ENCODE measurements around the gene LRIT1. TPM values are rescaled to one million over a fixed set of nuclear protein-coding genes. Genes with fewer than 3 reads are reported as not detected.

LRIT1 gene
- total RNA-seq, 1 experiment from 2014 or later: not detected

- ATAC-seq (no peak), DNase-seq (ENCODE audit: low read depth, low spot score) (no peak)
- no TSS peak for BruUV-seq (replicated peaks)
- H3K4me2 ChIP-seq (ENCODE audit: low read length): no peak overlapping the region
- no peaks in the 10 kb centered on the region for H3K36me3 ChIP-seq (ENCODE audit: control insufficient read depth in 1 of 2, insufficient read depth in 2 of 2, low read length in 2 of 2)
- CTCF ChIA-PET: interaction anchor here (1.3 kb wide), 1 partner anchor 8 kb away, joined by 3 read pairs; no protein-coding TSS in a partner anchor
- H3K79me2 ChIP-seq (ENCODE audit: insufficient read depth, low read length): no peaks in the 10 kb centered on the region
- no peaks in the 10 kb centered on the region for H3K9me2 ChIP-seq (ENCODE audit: insufficient read depth)
- RAD21 ChIA-PET (ENCODE audit: low non-redundant PET in 1 of 2, low total read pairs in 2 of 2, uncharacterized antibody in 2 of 2, unreplicated experiment in 2 of 2): no interaction called here
- TF ChIP-seq EZH2 (IDR thresholded peaks at IDR 0.05): no peak
- TF ChIP-seq FOSL1 (IDR thresholded peaks at IDR 0.05; ENCODE audit: low read depth): no peak
- TF ChIP-seq REST (IDR thresholded peaks at IDR 0.05; ENCODE audit: low read depth): no peak
- TF ChIP-seq TCF7L2 (IDR thresholded peaks at IDR 0.05; ENCODE audit: borderline replicate concordance, extremely low read depth, insufficient read depth, insufficient read length): no peak
- no peak for TF ChIP-seq EZH2phosphoT487 (IDR thresholded peaks at IDR 0.05; ENCODE audit: borderline replicate concordance)
- no peak for TF ChIP-seq SP1 (IDR thresholded peaks at IDR 0.05; ENCODE audit: low read depth)
- TF ChIP-seq SRF (IDR thresholded peaks at IDR 0.05; ENCODE audit: low read depth): no peak
- no peak for TF ChIP-seq POLR2AphosphoS5 (IDR thresholded peaks at IDR 0.05; ENCODE audit: low read depth, low read length)
- TF ChIP-seq SIN3A (IDR thresholded peaks at IDR 0.05; ENCODE audit: low read depth): no peak
- TF ChIP-seq YY1 (IDR thresholded peaks at IDR 0.05; ENCODE audit: extremely low read depth, insufficient replicate concordance, low read depth, low read length): no peak
- TF ChIP-seq ATF3 (IDR thresholded peaks at IDR 0.05): no peak
- TF ChIP-seq, protein P1, sequence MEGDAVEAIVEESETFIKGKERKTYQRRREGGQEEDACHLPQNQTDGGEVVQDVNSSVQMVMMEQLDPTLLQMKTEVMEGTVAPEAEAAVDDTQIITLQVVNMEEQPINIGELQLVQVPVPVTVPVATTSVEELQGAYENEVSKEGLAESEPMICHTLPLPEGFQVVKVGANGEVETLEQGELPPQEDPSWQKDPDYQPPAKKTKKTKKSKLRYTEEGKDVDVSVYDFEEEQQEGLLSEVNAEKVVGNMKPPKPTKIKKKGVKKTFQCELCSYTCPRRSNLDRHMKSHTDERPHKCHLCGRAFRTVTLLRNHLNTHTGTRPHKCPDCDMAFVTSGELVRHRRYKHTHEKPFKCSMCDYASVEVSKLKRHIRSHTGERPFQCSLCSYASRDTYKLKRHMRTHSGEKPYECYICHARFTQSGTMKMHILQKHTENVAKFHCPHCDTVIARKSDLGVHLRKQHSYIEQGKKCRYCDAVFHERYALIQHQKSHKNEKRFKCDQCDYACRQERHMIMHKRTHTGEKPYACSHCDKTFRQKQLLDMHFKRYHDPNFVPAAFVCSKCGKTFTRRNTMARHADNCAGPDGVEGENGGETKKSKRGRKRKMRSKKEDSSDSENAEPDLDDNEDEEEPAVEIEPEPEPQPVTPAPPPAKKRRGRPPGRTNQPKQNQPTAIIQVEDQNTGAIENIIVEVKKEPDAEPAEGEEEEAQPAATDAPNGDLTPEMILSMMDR (IDR thresholded peaks at IDR 0.05 in 2 of 3, conservative IDR thresholded peaks at IDR 0.05 in 1 of 3; ENCODE audit: borderline replicate concordance in 1 of 3, insufficient read depth in 1 of 3, low read depth in 2 of 3, low read length in 2 of 3): no peak
- no peak for TF ChIP-seq CEBPB (IDR thresholded peaks at IDR 0.05; ENCODE audit: low read depth)
- TF ChIP-seq ZNF274 (IDR thresholded peaks at IDR 0.05; ENCODE audit: low read depth, low read length): no peak
- TF ChIP-seq ZFX (IDR thresholded peaks at IDR 0.05): no peak
- no peak for TF ChIP-seq MAX (IDR thresholded peaks at IDR 0.05)
- TF ChIP-seq ZBTB33 (IDR thresholded peaks at IDR 0.05; ENCODE audit: extremely low read depth, insufficient replicate concordance, low read length): no peak
- no peak for TF ChIP-seq RAD21 (IDR thresholded peaks at IDR 0.05; ENCODE audit: low read depth)
- no peak overlapping the region for H3K9ac ChIP-seq (ENCODE audit: low read length)
- H3K9me3 ChIP-seq (ENCODE audit: control insufficient read depth in 1 of 2, insufficient read depth in 1 of 2, low read depth in 1 of 2, low read length in 2 of 2): no peaks in the 10 kb centered on the region
- POLR2A ChIA-PET: no interaction called here
- intact Hi-C loops (cut with micrococcal nuclease): no loop called here
- H3K27ac ChIP-seq (ENCODE audit: low read depth, low read length): no peak overlapping the region
- H3K27me3 ChIP-seq (ENCODE audit: insufficient read depth, low read length): peaks cover 14% of the 10 kb centered on the region
- no peaks in the 10 kb centered on the region for H3K4me1 ChIP-seq (ENCODE audit: control insufficient read depth in 1 of 2, insufficient read depth in 2 of 2, low read length in 2 of 2)
- H2AFZ ChIP-seq (ENCODE audit: low read depth, low read length, poor library complexity, severe bottlenecking): no peak overlapping the region
- H4K20me1 ChIP-seq (ENCODE audit: insufficient read depth): no peaks in the 10 kb centered on the region
- H3K4me3 ChIP-seq (replicated peaks in 1 of 2; ENCODE audit: low read depth in 1 of 2, low read length in 2 of 2): no peak overlapping the region
Observed at GRCh38 chr10:84202349-84202748, 39.0 kb downstream of the LRIT1 start.

All from HCT116 (cell line).